AG20443 (cell line): ENCODE data around the gene RAD51B.
A peak's percentile ranks its signal among the peaks of the same experiment; 100 is the strongest.
"Not testable (repeated sequence)": the region's sequence is repeated elsewhere in the genome, so short reads cannot be mapped to it uniquely, and the experiment has no call there.

ENCODE experiments used
- DNase-seq: peaks from one replicate; pipeline ENCODE4 v3.0.0; 2012; ENCODE audit warnings: low spot score, mixed read lengths

The RAD51B gene

DNA sequence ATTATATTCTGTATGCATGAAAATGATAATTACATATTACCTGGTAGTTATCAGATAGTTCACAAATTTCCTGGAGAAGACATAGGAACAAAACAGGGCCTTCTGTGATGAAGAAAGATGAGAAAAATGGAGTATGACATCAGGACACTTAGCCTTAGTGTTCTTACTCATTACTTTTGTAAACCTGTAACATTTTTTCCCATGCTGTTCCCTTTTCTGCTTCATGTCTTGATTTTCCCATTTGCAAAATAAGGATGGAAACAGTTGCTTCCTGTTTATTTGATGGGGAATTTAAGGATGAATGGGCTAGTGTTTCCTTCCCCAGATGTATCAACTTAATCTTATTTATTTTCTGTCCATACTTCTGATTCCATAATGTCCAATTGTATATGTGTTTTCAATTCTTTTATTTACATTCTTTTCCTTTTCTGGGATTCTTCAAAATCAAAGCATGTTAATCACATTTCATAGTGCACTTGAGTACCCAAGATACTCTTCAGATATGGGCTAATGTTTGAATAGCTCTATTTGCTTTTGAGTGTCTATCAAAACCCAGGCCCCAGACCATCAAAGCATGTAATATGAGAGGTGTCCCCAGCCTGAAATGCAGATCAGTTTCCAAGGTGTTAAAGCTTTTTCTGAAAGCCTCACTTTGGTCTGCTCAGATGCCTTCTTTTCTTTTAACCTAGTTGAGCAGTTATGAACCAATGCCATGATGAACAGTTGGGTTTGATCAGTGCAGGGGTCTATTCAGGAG is 260.5 kb downstream of the RAD51B start:
- DNase-seq, result no peak

DNA sequence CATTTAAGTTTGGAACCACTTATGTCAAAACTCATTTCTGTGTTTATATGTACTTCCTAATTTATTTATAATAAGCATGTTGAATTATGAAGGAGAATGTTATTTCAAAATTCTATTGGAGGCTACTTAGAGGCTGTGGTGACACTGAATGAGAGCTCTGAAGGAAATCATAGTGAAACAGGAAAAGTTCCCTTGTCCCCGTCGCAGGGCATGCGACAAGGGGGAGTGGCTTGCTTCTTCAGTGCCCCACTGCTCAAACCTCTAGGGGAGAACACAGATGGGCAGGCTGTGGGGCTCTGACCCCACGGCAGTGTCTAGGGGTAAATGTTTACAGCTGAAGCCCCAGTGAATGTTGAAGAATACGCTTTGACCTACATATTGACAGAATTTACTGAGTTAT is 261.9 kb downstream of the RAD51B start:
- DNase-seq, result no peak

DNA sequence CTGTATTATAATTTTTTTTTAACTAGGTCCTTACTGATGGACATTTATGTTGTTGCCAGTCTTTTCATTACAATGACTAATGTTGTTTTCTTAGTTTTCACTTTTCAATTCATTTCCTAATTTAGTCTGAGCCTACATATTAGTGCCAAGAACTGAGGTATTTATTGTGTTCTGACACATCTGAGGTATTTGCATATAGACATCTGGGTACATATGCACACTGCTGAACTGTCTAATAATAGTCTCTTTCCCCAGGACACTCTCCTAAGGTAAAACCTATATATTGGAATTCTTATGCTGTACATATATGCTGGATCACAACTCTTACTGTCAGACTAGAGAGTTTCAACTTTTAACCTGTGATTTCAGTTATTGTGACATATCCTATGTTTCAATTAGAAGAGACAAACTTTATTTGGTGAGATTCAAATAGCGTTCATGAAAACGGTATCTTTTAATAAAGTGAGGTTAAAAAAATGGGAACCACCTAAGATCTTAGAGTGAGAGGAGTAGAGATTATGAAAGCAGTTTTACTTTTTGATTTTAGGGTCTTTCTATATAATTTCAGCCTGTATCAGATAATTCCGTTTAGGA is 263.2 kb downstream of the RAD51B start:
- no peak for DNase-seq

DNA sequence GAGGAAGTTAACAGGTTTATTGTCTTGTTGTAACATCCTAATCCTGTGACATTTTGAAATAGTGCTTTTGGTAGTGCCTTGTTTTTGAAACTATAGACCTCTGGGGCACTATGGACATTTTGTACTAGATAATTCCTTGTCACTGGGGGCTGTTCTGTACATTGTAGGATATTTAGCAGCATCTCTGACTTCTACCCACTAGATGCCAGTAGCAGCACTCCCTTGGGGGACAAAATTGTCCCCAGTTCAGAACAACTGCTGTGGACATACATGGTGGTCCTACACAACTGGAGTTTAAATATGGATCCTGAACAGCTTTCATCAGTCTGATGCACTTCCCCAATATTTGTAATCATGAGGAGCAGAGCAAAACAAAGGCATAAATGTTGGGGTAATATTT is 264.7 kb downstream of the RAD51B start:
- DNase-seq, result no peak

DNA sequence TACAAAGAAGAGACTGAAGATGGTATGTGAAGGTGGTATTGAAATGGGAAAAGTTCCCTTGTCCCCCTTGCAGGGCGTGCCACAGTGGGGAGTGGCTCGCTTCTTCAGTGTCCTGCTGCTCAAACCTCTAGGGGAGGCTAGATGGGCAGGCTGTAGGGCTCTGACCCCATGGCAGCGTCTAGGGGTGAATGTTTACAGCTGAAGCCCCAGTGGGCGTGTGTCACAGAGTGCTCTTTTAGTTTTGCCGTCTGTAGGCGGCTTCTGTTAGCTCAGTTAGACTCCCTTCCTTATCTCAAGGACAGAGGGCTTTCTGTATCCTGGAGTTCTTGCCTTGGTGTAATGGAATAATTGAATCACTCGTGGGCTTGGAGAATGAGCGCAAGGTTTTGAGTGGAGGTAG is 266.2 kb downstream of the RAD51B start:
- DNase-seq, result no peak

DNA sequence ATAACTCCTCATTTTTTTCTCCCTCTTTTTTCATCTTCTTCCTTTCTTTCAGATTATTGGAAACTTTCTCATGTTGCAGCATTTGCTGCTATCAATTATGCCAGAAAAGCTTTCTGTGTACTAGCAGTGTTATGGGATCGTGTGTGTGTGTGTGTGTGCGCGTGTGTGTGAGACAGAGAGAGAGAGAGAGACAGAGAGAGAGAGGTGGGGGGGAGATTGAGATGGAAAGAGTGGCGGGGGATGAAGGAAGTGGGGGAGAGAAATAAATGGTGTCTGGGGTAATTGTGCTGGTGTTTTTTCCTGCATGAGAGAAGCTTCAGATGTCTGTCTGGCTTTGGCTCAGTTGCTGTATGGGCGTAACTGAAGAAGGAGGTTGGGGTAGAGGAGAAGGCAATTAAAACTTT is 268.9 kb downstream of the RAD51B start:
- no peak for DNase-seq

DNA sequence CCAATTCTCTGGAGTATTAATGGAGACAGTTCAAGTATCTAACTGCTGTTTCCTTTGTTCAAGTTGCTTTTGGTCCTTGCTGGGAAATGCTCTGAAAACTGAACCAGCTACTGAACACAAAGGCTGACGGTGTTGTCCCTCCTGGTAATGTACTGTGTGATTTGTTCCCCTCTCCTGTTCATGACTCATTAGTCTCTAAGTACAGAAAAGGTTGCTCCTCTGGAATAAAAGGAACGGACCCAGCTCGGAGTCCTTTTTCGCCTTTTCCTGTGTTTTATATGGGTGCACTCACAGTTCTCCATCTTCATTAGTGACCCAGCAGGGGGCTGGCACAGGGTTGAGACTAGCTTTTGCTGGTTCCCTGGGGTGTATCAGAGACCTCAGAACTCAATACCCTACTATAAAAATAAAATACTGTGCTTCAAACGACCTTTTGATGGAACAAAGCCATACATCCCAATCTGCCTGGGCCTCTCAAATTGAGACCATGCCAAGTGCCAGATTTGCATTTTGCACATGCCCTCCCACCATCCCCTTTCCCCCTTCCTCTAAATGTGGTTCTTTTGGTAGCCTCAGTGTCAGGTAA is 269.7 kb downstream of the RAD51B start:
- DNase-seq, result peak; percentile 19

DNA sequence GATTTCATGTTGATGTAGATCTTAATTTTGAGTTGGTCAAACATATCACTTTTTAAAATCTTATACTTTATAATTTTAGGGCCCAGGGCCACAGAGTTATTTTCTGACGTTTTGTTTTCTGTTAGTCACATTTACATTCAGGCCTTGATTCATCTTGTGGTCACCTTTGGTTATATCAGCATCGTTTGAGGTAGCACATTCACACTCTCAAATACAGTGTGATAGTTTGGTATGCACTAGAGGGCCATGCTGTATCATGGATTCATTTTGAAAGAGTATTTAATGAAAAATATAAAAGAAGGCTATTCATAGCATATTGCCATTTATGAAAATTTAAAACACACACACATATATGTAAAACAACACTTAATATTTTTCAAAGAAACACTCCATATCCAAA is 274.6 kb downstream of the RAD51B start:
- no peak for DNase-seq

DNA sequence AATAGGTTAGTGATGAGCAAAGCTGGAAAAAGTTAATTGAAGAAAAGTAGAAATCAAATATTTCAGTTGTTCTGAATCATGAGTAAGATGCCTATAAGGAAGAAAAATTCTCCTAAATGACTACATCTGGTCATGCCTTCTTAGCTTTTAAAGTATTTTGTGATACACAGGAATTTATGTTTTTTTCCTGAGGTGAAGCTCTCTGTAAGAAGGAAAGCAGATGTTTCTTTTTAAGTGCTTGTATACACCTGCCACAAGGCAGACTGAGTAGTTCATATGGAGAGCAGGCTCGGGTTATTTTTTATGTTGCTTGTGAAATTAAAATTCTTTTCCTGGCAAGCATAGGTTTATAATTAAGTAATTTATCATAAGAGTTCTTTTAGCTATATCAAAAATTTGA is 275.2 kb downstream of the RAD51B start:
- no peak for DNase-seq

DNA sequence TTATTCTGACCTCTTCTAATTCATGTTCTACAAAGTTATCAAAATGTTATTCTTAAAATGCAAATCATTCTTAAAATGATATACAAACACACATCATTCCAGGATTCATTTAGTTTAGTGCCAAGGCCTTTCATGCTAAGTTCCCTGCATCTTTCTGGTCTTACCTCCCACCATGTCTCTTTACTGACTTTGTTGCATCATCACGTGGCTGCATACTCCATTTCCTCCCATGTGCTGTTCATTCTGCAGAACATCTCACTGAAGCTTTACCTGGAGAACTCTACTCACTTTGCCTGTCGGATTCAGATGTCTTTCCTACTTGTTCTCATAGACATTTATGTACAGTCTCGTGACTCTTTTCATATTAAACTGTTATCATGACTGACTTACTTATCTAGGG is 278.1 kb downstream of the RAD51B start:
- no peak for DNase-seq

DNA sequence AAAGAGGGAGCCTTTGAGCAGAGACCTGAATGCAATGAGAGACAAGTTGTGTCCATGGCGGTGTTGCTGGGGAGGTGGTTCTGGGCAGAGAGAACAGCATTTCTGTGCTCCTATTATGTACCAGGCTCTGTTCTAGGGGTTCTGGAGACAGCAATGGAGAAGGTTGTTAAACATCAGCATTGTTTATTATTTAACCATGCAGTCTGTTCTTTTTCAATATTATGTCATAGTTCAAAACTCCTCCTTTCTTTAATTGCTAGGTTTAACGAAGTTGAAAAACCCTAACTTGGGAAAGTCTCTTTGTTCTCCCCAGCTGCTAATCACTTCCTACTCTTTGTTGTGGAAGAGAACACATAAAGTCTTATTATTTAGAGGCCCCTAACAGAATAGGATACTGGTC is 279.3 kb downstream of the RAD51B start:
- no peak for DNase-seq

DNA sequence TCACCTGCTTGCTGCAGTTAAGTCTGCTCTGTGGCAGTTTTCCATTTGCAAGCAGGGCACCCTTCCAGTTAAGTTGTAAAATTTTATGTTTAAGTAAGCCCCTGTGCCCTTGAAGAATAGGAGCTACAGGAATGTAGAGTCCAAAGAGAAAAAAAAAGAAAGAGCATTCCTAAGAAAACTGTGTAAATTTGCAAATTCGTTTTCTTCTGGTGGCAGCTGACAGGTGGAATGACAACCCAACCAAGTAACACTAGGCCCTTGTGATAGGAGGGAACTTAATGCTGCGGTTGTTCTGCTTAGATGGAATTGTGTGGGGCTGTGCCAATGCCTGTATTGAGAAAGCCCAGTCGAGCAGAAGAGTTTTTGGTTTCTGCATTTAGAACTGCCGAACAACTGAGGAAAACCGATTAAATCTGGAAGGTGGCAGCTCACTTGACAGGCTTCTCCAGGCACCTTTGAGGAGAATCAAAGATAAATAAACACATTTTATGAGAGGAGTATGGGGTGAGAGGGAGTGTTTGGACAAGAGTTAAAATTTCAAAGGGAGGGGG is 280.0 kb downstream of the RAD51B start:
- no peak for DNase-seq

DNA sequence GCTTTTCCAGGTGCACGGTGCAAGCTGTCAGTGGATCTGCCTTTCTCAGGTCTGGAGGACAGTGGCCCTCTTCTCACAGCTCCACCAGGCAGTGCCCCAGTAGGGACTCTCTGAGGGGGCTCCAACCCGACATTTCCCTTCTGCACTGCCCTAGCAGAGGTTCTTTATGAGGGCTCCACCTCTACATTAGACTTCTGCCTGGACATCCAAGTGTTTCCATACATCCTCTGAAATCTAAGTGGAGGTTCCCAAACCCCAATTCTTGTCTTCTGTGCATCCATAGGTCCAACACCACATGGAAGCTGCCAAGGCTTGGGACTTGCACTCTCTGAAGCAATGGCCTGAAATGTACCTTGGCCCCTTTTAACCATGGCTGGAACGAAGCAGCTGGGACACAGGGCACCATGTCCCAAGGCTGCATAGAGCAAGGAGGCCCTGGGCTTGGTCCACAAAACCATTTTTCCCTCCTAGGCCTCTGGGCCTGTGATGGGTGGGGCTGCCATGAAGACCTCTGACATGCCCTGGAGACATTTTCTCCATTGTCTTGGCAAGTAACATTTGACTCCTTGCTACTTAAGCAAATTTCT is 282.2 kb downstream of the RAD51B start:
- DNase-seq, result not testable (repeated sequence)

DNA sequence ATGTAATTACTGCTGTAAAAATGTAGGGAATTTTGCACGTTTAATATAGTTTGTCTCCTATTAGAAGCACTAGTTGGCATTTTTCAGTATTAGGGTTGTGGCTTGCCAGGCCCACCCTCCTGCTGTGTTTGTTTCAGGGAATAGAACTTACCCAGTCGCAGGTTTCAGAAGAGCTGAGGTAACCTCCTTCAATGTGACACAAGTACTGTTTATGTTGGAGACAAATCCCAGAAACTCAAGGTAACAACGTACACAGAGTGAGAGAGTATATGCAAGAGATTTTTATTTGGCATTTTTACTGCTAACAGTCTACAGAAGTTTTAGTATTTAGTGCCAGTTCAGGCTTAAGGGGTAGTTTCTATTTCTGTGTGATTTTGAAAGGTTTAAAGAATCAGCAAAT is 284.3 kb downstream of the RAD51B start:
- DNase-seq, result no peak

DNA sequence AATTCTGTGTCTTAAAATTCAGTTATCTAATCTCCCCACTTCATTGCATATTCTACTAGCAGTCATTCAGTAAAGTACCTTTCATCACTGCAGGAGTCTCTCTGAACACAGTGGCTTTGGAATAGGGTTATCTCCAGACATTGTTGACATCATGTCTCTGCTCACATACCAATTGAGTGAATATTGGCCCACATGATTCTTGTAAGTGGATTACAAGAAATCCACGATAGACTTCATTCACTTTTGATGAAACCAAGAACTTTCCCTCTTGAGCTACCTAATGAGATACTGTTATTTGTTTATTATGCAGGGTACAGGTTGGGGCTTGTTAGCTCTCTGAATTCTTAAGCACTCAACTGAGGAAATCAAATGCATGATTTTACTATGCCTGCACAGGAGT is 284.9 kb downstream of the RAD51B start:
- DNase-seq, result peak; percentile 62

DNA sequence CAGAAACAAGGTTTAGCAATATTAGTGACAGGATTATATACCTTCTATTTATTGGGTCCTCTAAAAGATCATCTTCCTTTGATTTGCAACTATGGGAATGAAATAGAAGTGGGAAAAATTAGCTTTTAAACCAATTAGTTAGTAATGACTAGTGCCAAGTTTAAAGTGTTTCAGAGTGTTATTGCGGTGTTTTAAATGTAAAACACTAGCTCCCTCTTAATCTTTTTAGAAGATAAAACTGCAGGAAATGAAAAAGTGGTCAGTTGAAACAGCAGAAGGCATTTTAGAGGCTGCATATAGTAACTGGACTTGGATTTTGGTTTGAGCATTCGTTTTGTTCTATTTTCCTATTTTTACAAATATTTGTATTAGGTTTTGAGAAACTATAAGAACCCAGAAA is 286.2 kb downstream of the RAD51B start:
- no peak for DNase-seq

DNA sequence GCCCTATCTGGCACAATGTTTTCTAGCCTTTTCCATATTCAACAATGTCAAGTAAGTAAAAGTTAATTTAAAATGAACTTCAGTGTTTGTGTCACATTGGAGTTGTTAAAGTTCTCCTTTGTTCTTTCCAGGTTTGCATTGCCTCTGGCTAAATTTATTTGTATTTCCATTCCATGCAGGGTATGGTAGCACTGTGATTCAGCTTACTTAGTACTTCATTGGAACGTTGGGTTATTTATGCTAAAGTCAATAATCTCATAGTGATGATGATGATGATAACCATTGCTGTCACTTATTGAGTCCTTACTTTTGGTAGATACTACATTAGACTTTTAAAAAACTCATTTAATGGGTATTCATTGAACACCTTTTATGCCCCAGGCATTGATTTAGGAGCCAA is 286.9 kb downstream of the RAD51B start:
- no peak for DNase-seq

DNA sequence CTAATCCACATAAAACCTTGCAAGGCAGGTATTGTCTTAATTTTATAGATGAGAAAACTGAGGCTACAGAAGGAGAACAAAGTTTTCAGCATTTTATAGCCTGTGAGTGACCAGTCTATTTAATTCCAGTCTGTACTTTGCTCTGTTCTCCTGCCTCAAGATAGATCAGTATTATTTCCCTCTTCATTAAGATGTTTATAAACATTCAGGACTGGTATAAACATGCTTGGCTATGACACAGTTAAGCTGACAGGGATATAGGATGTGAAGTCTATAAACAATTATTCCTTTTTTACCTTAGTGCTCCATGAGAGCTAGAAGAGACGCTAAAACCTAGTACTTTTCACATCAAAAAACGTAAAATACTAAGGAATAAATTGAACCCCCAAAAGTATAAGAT is 287.3 kb downstream of the RAD51B start:
- no peak for DNase-seq

DNA sequence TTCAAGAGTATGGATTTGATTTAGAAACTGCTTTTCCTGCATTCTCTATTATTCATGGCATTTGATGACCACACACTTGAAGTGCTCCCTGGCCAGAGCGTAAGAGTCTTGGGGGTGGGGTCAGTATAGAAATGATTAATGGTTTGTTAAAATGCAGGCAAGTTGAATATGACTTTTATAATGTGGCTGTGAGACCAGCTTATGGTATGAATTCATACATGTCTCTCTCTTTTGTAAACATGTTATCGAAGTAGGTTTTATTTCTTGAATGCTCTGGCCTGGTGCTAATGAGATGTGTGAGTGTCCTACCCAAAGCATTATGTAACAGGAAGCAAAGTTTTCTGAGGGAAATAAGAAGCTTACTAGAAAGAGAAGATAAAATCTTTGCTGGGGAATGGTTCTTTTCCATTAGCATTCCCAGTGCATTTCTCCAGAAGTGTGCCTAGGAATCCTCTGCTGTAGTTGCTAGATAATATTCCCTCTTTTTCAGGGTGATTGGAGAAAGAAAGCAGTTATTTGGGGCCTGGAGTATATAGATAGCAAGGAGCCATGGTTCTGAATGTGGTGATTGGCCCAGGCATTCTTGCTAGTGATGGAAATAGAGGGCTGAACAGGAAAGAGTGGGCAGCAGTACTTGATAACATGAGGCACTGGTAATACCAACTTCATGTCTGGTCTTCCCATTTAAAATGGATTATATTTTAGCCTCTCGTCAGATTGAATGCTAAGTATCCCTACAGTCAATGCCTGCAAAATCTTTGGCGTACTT is 289.7 kb downstream of the RAD51B start:
- DNase-seq, result peak; percentile 40

DNA sequence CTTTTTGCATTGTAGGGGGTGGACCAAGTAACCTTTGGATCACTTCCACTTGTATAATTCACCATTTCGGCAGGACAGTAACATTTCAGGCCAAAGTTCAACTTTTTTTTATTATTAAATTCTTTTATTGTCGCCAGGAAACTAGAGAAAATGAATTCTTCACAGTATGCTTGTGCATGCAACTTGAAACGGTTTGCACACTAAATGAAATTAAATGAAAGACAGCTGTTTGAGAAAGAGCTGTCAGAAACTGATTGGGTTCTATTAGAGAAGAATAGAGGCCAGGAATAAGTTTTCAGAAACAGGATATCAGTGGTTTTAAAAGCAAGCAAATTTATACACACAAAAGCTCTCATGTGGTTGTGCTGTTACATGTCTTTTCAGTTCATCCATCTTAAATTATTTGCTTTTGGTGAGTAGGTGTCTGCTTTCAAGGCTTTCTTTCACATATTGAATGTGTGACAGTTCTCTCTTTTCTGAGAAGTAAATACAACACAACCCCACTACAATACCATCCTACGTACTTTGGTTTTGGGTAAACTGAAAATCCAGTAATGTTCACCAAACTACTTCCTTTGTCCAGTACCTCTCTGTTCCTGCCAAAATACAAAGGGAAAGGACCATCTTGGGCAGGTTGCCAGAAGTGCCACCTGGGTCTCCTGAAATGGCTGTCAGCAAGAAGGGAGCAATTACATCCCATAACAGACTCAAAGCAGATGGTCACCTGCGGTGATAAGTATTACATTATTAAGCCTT is 291.7 kb downstream of the RAD51B start:
- DNase-seq, result no peak

DNA sequence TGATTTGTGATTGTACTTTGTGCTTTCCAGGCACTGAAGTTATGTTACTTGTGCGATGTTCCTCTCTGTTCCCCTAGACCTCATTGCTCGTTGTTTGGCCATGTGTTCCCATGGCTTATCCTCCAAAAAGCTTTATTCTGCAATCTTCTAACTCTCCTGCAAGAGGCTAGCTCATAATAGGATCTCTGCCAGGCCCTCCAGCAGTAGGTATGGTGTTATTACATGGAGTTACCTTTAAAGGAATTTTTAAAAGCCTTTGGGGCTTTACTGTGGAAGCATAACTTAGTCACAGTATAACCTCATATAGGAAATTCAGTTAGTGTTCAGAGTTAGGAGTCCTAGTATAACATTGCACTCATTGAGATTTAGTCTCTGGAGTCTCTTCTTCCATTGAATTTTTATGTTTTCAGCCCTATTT is 292.3 kb downstream of the RAD51B start:
- DNase-seq, result no peak
